Fibroblast of skin of right quadriceps (primary cell): ENCODE results near the gene KIAA0825.

Experiments
- DNase-seq: peaks from one replicate; pipeline ENCODE4 v3.0.0-alpha.2; 2013

The KIAA0825 gene

DNA sequence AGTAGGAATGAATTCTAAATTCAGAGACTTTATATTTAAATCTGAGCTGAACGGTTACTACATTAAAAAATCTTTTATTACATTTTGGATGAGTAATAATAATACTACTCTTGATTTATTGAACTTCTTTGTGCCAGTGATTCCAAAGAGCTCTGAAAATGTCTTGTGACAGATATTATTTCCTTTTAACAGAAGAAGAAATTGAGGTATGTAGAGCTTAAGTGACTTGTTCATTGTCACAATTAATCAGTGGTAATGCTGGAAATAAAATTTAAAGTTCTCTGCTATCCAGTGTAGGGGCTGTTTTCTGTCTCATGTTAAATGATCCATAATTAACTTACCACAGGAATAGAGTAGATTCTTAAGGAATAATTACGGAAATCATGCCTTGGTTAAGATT is 335.3 kb downstream of the KIAA0825 start:
- DNase-seq = no peak

DNA sequence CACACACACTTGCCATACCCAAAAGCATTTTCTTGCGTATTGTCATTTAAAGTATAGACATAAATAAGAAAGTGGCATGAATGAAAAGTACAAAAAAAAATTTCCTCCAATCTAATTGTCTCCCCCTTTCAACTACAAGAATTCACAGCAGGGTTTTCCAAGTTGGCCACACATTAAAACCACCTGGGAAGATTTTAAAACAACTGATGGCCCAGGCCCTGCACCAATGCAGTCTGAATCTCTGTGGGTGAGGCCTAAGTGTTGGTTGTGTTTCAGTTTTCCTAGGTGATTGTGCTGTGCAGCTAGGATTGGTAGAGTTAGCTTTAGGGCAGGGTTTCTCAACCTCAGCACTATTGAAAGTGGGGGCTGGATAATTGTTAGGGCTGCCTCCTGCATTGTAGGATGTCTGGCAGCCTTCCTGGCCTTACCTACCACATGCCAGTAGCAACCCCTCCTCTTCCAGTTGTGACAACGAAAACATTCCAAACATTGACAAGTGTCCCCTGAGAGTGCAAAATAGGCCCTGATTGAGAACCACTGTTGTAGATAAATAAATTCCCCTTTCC is 337.1 kb downstream of the KIAA0825 start:
- no peak for DNase-seq

DNA sequence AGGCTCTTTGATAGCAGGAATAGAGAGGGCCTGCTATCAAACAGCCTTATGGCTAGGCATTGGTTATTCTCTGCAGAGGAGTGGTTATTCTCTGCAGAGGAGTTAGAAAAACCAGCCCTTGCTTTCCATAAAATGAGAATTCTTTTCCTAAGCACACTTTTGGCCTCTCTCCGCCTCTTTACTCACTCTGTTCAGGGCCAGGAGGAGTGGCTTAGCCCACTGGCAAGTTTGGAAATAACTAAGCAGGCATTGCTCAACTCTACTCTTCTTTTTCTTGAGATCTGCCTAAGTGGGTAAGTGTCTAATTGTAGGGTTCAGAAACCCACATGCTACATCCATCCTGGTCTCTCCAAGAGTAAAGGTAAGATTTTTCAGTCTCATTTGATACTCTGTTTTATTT is 341.7 kb downstream of the KIAA0825 start:
- peak; percentile 3 for DNase-seq

GRCh38 chr5:94276048-94276447 is 342.4 kb downstream of the KIAA0825 start:
- DNase-seq = peak; percentile 34

DNA sequence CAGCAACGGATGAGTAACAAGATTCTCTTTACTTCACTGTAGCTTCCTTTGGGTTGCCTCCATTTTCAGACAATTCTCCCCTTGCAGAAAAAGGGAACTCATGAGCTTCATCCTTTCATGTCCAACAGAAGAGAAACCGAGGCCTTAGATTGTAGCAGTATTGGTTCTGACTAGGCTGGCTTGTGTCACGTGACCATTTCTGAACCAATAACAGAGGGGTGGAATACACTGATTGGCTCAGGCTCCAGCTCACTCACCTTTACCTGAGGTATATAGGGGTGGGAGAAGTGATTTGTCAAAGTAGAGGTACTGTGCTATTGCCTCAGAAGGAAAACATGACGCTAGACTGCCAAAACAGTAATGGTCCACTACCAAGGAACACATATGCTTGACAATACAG is 343.7 kb downstream of the KIAA0825 start:
- DNase-seq = no peak

GRCh38 chr5:94268226-94268625 is 350.2 kb downstream of the KIAA0825 start:
- no peak for DNase-seq

- DNase-seq = no peak
Measured at GRCh38 chr5:94267350-94267899, 351.0 kb downstream of the KIAA0825 start.

GRCh38 chr5:94266170-94266569 is 352.2 kb downstream of the KIAA0825 start:
- peak; percentile 17 for DNase-seq

GRCh38 chr5:94263068-94263467 is 355.3 kb downstream of the KIAA0825 start:
- no peak for DNase-seq

DNA sequence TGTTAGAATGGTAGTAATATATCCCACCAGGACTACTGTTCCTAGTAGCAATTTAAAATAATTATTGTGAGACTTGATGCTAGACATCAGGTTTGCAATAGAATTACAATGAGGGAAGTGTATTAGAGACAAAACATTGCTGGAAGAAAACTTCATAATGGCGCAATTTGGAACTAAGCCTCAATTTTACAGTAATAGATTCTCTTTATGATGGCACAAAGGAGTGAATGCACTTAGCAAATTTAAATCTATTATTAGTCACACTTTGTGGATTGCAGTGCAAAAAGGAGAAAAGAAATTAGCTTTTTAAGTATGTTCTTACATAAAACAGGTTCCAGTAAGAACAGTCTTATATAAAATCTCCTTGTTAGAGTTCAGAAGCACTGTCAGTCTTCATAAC is 358.3 kb downstream of the KIAA0825 start:
- DNase-seq = no peak

- no peak for DNase-seq
Measured at GRCh38 chr5:94254214-94254613, 364.2 kb downstream of the KIAA0825 start.

DNA sequence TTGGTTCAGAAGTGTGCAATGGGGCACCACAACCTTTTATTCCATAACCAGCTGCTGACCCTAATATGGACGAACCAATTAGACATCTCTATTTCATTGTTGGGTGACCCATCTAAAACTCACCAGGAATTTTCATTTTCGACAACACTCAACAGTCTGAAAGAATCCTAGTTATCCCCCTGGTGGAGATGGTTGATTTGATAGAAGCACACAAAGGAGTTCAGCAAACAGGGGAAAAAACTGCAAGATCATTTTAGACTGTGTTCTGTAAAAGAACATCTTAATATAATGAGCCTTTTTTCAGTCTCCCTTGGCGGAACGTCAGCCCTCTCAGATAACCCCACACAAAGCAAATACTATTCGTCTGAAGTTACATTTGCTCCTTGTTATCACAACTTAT is 367.4 kb downstream of the KIAA0825 start:
- DNase-seq = no peak

DNA sequence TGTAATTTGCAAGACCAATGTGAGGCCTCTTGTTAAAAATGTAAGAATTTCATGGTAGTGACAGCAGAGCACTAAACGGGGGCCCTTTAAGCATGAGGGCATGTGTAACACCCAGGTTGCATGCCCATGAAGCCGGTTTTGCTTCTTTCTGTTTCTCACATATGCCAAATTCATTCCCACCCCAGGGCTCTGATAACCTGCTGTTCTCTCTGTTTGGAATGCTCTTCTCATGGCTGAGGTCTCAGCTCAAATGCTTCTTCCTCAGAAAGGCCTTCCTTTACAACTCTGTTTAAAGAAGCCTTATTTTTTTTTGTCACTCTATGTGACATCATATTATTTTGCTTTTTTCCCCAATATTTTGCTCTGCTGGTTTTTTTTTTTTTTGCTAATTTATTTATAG is 369.0 kb downstream of the KIAA0825 start:
- DNase-seq = no peak

GRCh38 chr5:94248175-94248875 is 370.1 kb downstream of the KIAA0825 start:
- DNase-seq = no peak

DNA sequence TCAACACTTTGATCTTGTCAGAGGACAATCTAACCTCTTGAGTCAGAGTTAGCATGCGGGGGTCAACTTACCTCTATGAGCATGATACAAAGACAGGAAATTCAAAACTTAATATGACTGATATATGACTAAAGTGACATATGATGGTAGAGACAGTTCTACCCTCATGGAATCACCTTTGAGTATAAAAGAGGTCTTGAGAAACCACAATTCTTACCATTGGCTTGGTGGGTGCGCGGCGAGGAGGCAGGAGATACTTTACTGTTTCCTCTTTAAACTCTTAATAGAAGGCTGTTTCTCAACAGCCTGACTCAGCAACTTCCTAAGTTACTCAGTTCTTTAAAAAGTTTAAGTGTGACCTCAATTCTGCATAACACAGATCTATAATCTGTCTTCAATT is 372.8 kb downstream of the KIAA0825 start:
- DNase-seq = peak; percentile 36

- no peak for DNase-seq
Measured at GRCh38 chr5:94244921-94245320, 373.5 kb downstream of the KIAA0825 start.

DNA sequence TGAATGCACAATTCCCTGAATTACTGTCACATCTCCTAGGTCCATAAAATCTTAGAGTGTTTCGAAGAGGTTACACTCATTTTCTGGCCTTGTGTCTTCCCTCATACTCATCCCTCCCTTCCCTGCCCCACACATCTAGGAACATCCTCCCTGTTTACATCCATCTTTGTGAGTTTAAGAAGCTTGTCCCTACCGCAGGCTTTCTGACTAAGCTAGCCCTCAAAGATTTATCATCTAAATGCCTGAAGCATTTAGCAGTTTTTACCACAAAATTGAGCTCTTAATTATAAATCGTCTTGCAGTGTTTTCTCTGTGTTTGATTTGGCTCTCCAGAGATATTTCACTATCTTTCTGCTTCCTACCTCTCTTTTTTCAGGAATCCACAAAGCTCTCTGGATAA is 374.8 kb downstream of the KIAA0825 start:
- peak; percentile 79 for DNase-seq

- peak; percentile 47 for DNase-seq
Measured at GRCh38 chr5:94240993-94241651, 377.3 kb downstream of the KIAA0825 start.

GRCh38 chr5:94240596-94240992 is 377.8 kb downstream of the KIAA0825 start:
- DNase-seq = peak; percentile 9

- DNase-seq = no peak
Measured at GRCh38 chr5:94240134-94240533, 378.3 kb downstream of the KIAA0825 start.

DNA sequence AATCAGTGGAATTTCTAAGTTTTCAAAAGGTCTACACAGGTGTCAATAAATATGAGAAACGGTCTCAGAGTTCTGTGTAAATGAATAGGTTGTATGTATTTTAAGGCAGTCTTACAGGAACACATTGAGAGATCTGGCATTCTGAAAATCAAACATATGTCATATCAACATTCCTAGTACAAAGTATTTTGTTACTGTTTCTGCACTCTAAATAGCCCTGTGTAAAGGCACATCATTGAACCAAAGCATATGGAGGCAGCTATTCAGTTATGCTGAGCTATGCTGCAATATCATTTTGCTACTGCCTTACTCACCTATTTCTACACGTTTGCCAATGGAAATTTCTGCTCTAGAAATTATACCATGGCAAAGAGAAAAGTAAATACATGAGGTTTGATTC is 379.1 kb downstream of the KIAA0825 start:
- no peak for DNase-seq

DNA sequence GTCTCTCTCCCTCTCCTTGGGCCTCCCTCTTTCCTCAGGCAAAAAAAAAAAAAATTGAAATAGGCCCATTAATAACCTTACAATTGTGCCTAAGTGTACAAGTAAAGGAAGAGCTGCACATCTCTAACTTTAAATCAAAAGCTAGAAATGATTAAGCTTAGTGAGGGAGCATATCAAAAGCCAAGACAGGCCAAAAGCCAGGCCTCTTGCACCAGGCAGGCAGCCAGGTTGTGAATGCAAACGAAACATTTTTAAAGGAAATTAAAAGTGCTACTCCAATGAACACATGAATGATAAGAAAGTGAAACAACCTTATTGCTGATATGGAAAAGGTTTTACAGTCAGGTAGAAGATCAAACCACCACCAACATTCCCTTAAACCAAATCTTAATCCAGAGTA is 383.4 kb downstream of the KIAA0825 start:
- DNase-seq = no peak

DNA sequence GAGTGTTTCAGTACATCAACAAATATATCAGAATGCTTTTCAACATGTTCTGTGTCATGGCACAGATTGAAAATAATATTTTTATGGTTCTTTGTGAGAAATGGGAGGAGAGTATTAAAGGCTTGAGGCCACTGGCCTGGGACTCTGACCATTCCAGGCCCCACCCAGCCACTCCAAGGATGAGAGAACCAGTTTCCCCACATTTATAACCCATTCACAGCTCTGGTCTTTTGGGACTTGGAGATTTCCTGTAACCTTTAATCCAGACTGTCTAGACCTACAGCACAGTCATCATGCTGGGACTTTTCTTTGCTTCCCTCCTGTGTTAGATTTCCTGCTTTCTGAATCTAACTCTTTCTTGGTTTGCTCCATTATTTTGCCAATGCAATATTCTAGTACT is 389.6 kb downstream of the KIAA0825 start:
- no peak for DNase-seq

DNA sequence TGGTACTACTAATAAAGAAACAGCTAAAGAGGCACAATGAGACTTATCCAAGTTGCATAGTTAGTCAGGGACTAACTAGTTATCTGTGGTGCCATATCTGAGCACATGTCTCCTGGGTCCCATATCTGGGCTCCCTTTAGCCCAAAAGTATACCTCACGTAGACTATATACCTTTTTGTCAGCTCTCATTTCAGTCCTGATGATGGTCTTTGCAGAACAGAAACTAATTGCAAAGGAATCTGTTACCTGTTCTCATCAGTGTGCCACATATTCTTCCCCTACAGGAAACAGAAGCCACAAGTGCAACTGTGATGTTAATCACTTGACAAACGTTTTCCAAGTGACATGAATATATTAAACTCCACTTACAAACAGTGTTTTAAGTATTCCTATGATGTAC is 395.2 kb downstream of the KIAA0825 start:
- DNase-seq = no peak
